Colonic mucosa (tissue), 4 donors: ENCODE data around the gene ATG4C. TPM values are rescaled to one million over a fixed set of nuclear protein-coding genes. Genes with fewer than 3 reads are reported as not detected.
A peak's percentile ranks its signal among the peaks of the same experiment; 100 is the strongest.

ENCODE experiments used
- DNase-seq: peaks from one replicate; pipeline ENCODE4 v3.0.0-alpha.2; 2020
- H3K27ac ChIP-seq: fragments of 200-600 bp; one replicate; pipeline ENCODE4 v1.8.0; 2021
- H3K27me3 ChIP-seq: fragments of 200-600 bp; one replicate; pipeline ENCODE4 v1.8.0; 2021
- H3K36me3 ChIP-seq: fragments of 200-600 bp; one replicate; pipeline ENCODE4 v1.8.0; 2021
- H3K4me1 ChIP-seq: fragments of 200-600 bp; one replicate; pipeline ENCODE4 v1.8.0; 2021; ENCODE audit warnings: mild to moderate bottlenecking
- H3K4me3 ChIP-seq: fragments of 200-600 bp; one replicate; pipeline ENCODE4 v1.8.0; 2021
- H3K9ac ChIP-seq, 2 donors: one replicate each; pipeline ENCODE4 v1.7.0; 2013; ENCODE audit warnings: control low read depth in 2 of 2, low read depth in 2 of 2, low read length in 2 of 2
- H3K9me3 ChIP-seq: fragments of 200-600 bp; one replicate; pipeline ENCODE4 v1.8.0; 2021
- intact Hi-C: fragments of 100-400 bp; cut with DNase I; formaldehyde crosslinking; loops from one replicate; pipeline ENCODE4 v1.14.1; 2022
- total RNA-seq, 2 donors: library from RNA; stranded (reverse); fragmentation: NEBNext Ultra II Directional in 1 of 2; extraction: Animal tissue kit (Norgen Biotek cat#: 25700) in 1 of 2; gene quantifications; one replicate each; pipeline ENCODE4 v1.2.1, GENCODE V29; 2021
- TF ChIP-seq, protein P1 (sequence below): fragments of 200-600 bp; IDR thresholded peaks from one replicate; pipeline ENCODE4 v1.8.0; 2022; ENCODE audit warnings: antibody characterized with exemption, mild to moderate bottlenecking
- donor health status: healthy.
- donor health status: DM: no; HTN: no; CAD: no.
- donor health status: DM: no; HTN: no; CAD: no.

The ATG4C gene
- total RNA-seq, 2 donors from 2014 or later = 9.5 to 12.4 TPM

DNA sequence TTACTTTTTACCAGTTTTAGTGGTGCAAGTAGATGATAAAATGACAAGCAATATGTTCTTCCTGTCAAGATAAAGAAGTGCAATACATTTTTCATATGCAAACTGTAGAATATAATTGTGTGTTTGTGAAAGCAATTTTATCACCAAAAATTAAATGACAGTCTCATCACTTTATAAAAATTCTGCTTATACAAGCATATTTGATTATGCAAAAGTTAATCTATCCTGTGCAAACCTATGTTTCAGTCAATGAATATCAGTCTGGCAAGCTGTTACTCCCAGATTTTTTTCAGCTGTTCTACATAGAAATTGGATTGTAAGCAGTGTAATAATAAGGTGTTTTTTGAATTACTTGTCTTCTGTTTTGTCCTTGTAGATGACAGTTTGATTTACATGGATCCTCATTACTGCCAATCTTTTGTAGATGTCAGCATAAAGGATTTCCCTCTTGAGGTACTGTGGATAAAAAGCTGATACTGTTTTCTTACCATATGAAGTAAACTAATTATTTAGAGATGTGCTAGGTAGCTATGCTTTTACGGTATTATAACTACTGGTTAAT is 50.5 kb downstream of the ATG4C start:
- Histone ChIP-seq H3K9ac (no peak overlapping the region), H3K4me3 (no peak overlapping the region), H3K36me3 (no peaks in the 10 kb centered on the region), H3K27me3 (no peaks in the 10 kb centered on the region), H3K4me1 (no peaks in the 10 kb centered on the region), H3K9me3 (no peaks in the 10 kb centered on the region), H3K27ac (no peak overlapping the region)
- intact Hi-C loops = no loop called here
- no peak for DNase-seq
- TF ChIP-seq, protein P1, sequence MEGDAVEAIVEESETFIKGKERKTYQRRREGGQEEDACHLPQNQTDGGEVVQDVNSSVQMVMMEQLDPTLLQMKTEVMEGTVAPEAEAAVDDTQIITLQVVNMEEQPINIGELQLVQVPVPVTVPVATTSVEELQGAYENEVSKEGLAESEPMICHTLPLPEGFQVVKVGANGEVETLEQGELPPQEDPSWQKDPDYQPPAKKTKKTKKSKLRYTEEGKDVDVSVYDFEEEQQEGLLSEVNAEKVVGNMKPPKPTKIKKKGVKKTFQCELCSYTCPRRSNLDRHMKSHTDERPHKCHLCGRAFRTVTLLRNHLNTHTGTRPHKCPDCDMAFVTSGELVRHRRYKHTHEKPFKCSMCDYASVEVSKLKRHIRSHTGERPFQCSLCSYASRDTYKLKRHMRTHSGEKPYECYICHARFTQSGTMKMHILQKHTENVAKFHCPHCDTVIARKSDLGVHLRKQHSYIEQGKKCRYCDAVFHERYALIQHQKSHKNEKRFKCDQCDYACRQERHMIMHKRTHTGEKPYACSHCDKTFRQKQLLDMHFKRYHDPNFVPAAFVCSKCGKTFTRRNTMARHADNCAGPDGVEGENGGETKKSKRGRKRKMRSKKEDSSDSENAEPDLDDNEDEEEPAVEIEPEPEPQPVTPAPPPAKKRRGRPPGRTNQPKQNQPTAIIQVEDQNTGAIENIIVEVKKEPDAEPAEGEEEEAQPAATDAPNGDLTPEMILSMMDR = no peak

DNA sequence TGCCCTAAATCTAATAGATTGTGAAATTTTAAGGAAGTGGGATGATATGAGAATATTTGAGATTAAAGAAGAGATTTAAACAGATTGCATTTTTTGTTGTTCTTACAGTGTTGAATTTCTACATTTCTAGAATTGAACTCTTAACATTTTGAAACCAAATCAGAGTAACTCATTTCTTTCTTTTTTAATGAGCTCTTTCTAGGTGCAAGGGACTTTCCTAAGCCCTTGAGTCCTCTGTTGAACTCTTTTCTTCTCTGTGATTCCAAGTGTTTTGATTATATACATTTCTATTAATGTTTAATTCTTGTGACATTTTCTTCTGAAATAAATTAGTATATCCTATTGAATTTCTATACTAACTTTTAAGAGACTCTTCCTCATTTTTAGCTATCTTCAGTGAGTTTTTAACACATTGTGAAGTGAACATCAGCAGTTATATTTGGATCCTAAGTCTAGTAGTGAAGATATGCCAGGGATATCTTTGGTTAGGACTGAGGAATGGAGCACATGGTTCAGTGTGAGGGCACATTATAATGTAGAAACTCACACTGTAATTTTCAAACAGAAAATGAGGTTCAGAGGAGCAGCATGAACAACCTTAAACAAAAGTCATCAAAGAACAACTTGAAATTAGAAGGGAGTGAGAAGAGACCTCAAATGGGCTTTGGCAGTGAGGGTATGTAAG is 53.1 kb downstream of the ATG4C start:
- no peaks in the 10 kb centered on the region for H3K36me3 ChIP-seq
- H3K9me3 ChIP-seq = no peaks in the 10 kb centered on the region
- no peak for DNase-seq
- no peak overlapping the region for H3K4me3 ChIP-seq
- TF ChIP-seq, protein P1 = no peak
- intact Hi-C loops = no loop called here
- no peaks in the 10 kb centered on the region for H3K27me3 ChIP-seq
- no peaks in the 10 kb centered on the region for H3K4me1 ChIP-seq
- no peak overlapping the region for H3K9ac ChIP-seq
- no peak overlapping the region for H3K27ac ChIP-seq

DNA sequence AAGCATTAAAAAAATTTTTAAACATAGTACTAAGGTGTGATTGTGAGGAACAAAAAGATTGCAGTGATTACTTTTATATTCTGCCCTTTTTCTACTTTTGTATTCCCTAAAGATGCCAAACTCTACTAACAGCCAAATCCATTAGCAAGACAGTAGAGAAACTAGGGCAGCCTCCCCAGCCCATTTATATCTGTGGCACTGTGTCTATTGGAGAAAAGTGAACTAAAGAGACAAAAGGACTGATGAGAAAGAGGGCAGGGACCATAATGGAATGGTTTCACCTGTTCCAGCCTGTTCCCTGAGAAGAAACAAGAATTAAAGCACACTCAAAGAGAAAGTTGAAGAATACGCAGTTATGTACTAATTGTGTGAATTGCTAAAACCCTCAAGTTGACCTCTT is 56.6 kb downstream of the ATG4C start:
- TF ChIP-seq, protein P1 = no peak
- no peak overlapping the region for H3K9ac ChIP-seq
- H3K9me3 ChIP-seq = no peaks in the 10 kb centered on the region
- H3K4me1 ChIP-seq = no peaks in the 10 kb centered on the region
- no peak for DNase-seq
- no peak overlapping the region for H3K27ac ChIP-seq
- intact Hi-C loops = no loop called here
- H3K27me3 ChIP-seq = no peaks in the 10 kb centered on the region
- no peaks in the 10 kb centered on the region for H3K36me3 ChIP-seq
- H3K4me3 ChIP-seq = no peak overlapping the region

DNA sequence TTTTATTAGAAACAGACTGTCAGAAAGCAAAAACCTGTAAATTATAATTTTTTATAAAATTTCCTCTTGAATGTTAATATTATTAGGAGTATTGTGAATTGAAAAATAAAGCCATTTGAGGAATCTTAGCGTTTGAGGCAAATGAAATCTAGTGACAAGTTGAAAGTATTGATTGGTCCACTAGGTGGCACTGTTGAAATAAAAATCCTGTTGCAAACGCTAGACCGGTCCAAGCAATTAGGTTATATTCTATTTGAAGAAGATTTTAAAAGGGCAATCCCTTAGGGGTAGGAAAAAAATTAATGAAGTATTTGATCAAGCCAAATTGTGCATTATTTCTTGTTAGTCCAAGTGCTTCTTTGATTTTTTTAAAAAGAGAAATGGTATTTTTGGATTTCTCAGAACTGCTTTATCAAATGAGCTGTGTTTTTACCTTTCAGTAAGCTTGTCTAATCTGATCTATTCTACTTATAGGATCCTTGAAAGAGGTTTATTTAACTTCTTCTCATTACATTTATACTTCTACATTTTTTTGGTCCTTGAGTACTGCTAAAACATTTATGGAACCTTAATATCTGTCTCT is 57.7 kb downstream of the ATG4C start:
- TF ChIP-seq, protein P1 = peak; percentile 65
- no peak overlapping the region for H3K4me3 ChIP-seq
- no peaks in the 10 kb centered on the region for H3K27me3 ChIP-seq
- DNase-seq = peak; percentile 25
- no peaks in the 10 kb centered on the region for H3K4me1 ChIP-seq
- intact Hi-C loops = no loop called here
- no peak overlapping the region for H3K27ac ChIP-seq
- H3K36me3 ChIP-seq = no peaks in the 10 kb centered on the region
- H3K9ac ChIP-seq = no peak overlapping the region
- no peaks in the 10 kb centered on the region for H3K9me3 ChIP-seq

DNA sequence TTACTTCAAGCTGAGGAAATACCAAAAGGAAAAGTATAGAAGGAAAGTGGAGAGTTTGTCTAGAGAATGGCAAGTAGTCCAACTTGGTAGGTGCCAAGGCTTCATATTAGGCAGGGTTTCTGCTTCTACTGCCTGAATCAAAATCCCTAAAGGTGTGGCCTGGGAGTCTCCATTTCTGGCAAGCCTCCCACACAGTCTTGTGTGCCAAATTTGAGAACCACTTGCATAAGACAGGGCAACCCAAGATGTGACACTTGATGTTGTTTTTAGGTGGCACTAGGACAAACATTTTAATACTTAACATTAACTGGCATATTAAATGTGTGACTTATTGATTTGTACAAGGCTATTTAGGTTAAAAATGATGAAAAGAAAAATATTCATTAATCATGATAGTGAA is 60.1 kb downstream of the ATG4C start:
- no peak overlapping the region for H3K27ac ChIP-seq
- no peaks in the 10 kb centered on the region for H3K36me3 ChIP-seq
- no peaks in the 10 kb centered on the region for H3K9me3 ChIP-seq
- no peak overlapping the region for H3K4me3 ChIP-seq
- DNase-seq = no peak
- no peaks in the 10 kb centered on the region for H3K4me1 ChIP-seq
- H3K27me3 ChIP-seq = no peaks in the 10 kb centered on the region
- no peak overlapping the region for H3K9ac ChIP-seq
- intact Hi-C loops = no loop called here
- TF ChIP-seq, protein P1 = no peak
